ENCODE data around the gene SLC9C1. TPM values are rescaled to one million over a fixed set of nuclear protein-coding genes. Genes with fewer than 3 reads are reported as not detected.
A peak's percentile ranks its signal among the peaks of the same experiment; 100 is the strongest.

Gene SLC9C1
- polyA plus RNA-seq, 1 donor from 2014 or later, result not detected

DNA sequence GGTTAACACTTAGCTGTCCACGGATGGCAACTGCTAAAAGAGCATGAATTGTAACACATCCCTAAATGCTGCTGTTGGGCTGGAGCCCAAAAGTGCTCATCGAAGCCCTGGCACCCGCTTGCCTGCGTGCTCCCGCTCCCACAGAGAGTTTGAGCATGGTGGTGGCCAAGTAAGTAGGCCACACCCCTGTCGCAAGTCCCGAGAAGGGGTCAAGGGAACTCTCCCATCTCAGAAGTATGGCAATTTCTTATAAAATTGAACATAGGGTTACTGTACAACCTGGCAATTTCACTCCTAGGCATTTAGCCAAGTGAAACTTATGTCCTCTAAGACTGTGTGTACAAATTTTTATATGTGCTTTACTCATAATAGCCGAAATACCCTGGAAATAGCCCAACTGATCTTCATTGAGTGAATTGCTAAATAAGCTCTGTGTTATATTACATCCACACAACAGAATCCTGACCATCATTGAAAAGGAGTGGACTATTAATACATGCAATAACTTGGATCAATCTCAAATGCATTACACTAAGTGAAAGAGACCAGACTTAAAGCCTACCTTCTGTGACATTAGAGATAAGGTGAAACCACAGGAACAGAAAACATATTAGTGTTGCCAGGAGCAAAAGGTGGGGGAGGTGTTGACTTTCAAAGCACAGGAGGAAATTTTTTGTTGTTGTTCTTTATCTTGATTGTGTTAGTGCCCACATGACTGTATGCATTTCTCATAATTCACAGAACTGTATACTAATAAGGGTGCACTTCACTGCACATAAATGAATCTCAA is 159.5 kb downstream of the SLC9C1 start:
- peaks cover 50 to 64% (median 50%) of the 10 kb centered on the region in 3 donors for H3K4me1 Mint-ChIP-seq
- peak overlapping the region in 2 of 4 donors; percentile 50 to 94 for H3K4me3 Mint-ChIP-seq
- no peaks in the 10 kb centered on the region for H3K9me3 Mint-ChIP-seq
- no peaks in the 10 kb centered on the region for H3K36me3 Mint-ChIP-seq
- no peaks in the 10 kb centered on the region for H3K27me3 Mint-ChIP-seq
- H3K27ac Mint-ChIP-seq, result peak overlapping the region; percentile 88 to 97 (median 94)

GRCh38 chr3:112133626-112134334 is 160.2 kb downstream of the SLC9C1 start:
- Mint-ChIP-seq H3K4me3 (peak overlapping the region; percentile 90 to 98 (median 95)), H3K27me3 (no peaks in the 10 kb centered on the region), H3K36me3 (no peaks in the 10 kb centered on the region), H3K27ac (peak overlapping the region; percentile 88 to 97 (median 94)), H3K9me3 (no peaks in the 10 kb centered on the region), H3K4me1 (peaks cover 55 to 71% (median 57%) of the 10 kb centered on the region in 3 donors)

DNA sequence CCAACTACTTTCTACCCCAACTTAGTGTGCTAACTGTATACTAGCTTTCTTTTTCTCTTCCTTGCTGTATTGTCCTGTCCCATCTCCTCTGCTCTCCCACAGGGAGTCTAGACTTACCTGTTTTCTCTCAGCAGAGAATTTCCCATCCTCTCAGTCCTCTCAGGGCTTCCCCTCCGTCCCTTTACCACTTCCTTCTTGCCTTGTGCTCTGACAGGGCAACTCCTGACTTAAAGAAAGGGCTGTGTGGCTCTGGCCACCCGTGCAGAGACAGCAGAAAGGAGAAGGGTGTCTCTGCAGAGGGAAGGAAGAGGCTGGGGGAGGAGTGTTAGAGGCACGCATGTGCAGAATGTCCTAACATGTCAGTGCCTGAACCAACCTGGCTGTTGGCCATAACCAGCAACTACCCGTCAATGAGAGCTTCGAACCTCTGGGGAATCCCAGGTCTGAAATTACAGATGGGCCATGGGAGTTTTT is 161.0 kb downstream of the SLC9C1 start, which contains the start of gene GCSAM:
GCSAM (minus strand) TSS at position 274 of the 474 bp plus-strand sequence; CDS start at position 146, 128 bp downstream.
- H3K4me3 Mint-ChIP-seq, result peak within 1 kb of the TSS; percentile 90 to 98 (median 95)
- H3K4me1 Mint-ChIP-seq, result peaks cover 59 to 79% (median 64%) of the 10 kb centered on the region in 3 donors
- no peaks in the 10 kb centered on the region for H3K27me3 Mint-ChIP-seq
- no peaks in the 10 kb centered on the region for H3K9me3 Mint-ChIP-seq
- peak within 1 kb of the TSS; percentile 88 to 97 (median 94) for H3K27ac Mint-ChIP-seq
- H3K36me3 Mint-ChIP-seq, result no peaks in the 10 kb centered on the region

DNA sequence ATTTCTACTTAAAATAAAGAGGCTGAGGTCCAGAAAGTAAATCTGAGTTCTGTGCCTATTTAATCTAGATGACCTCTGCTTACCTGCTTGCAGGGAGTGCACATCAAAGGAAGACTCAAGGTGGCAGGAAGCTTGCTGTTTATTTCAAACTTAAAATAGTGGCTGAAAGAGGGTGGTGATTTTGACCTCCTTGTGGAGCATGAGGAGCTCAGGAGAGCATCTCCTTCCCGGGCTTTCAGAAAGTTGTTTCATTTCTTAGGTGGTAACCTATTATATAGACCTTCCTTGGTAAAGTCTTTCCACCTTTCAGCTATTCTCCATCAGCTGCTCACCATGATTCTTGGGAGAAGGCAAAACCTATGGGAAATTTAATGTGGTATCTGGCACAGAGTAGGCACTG is 161.5 kb downstream of the SLC9C1 start:
- no peaks in the 10 kb centered on the region for H3K9me3 Mint-ChIP-seq
- H3K4me3 Mint-ChIP-seq, result peak overlapping the region; percentile 90 to 98 (median 95)
- no peaks in the 10 kb centered on the region for H3K27me3 Mint-ChIP-seq
- H3K27ac Mint-ChIP-seq, result peak overlapping the region; percentile 88 to 97 (median 94)
- no peaks in the 10 kb centered on the region for H3K36me3 Mint-ChIP-seq
- H3K4me1 Mint-ChIP-seq, result peaks cover 59 to 83% (median 69%) of the 10 kb centered on the region in 3 donors

DNA sequence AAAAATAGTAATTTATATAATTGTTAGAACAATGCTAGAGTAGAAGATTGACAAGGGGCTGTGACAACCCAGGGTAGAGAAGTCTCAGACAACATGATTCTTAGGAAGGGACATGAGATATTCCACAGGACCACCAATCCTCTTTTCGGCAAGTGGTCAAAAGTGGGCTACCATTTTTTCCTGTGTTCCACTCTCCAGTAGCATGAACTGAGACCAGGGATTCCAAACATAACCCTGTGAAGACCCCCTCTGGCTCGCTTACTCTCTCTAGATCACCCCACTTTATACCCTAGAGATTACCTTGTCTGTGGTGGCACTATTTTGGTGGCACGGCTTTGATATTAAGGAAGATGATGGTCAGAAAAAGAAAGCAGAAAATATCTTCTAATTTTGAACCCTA is 161.9 kb downstream of the SLC9C1 start:
- Mint-ChIP-seq H3K9me3 (no peaks in the 10 kb centered on the region), H3K4me1 (peaks cover 59 to 84% (median 69%) of the 10 kb centered on the region in 3 donors), H3K27me3 (no peaks in the 10 kb centered on the region), H3K36me3 (no peaks in the 10 kb centered on the region), H3K4me3 (peak overlapping the region; percentile 90 to 98 (median 95)), H3K27ac (peak overlapping the region; percentile 88 to 97 (median 94))

- Mint-ChIP-seq H3K36me3 (no peaks in the 10 kb centered on the region), H3K4me1 (peaks cover 51 to 85% (median 67%) of the 10 kb centered on the region in 3 donors), H3K4me3 (peak overlapping the region in 3 of 4 donors; percentile 39 to 87 (median 72)), H3K9me3 (no peaks in the 10 kb centered on the region), H3K27me3 (no peaks in the 10 kb centered on the region), H3K27ac (peak overlapping the region; percentile 28 to 97 (median 87))
Observed at GRCh38 chr3:112131111-112131510, 162.9 kb downstream of the SLC9C1 start.

- H3K27me3 Mint-ChIP-seq, result no peaks in the 10 kb centered on the region
- no peaks in the 10 kb centered on the region for H3K9me3 Mint-ChIP-seq
- peak overlapping the region; percentile 39 to 82 (median 56) for H3K4me3 Mint-ChIP-seq
- peak overlapping the region; percentile 70 to 99 (median 97) for H3K27ac Mint-ChIP-seq
- no peaks in the 10 kb centered on the region for H3K36me3 Mint-ChIP-seq
- peaks cover 50 to 81% (median 64%) of the 10 kb centered on the region in 3 donors for H3K4me1 Mint-ChIP-seq
Observed at GRCh38 chr3:112130638-112130993, 163.4 kb downstream of the SLC9C1 start.

DNA sequence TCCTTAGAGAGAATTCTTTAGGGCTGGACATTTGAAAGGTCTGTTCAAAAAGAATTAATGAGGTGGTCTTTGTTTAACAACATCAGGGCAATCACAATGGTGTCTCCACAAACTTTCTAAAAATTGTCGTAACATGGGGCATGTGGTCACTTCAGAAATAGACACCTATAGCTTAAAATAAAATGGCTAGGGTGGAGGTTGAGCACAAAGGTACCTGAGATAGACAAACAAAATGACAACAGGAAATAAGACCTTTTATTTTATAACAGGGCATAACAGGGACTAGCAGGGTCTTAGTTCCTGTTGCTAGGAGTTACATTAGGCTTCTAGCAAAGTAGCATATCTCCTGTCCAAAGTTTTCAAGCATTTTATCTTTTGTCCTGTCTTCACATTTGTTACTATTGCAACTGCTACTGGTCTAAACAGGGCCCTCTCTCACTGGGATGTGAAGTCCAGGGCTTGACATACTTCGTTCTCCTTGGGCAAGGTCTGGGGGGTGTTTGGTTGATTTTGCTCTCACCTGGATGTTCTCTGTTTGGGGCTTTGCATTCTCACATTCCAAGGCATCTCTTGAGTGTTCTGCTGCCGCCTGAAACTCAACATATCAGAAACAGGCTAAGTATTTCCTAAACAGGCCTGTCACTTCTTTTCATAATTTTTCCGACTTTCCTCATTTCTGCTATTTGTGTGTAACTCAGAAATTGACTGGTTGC is 163.9 kb downstream of the SLC9C1 start:
- peaks cover under 1% of the 10 kb centered on the region for H3K36me3 Mint-ChIP-seq
- H3K27me3 Mint-ChIP-seq, result no peaks in the 10 kb centered on the region
- H3K4me1 Mint-ChIP-seq, result peaks cover 50 to 82% (median 66%) of the 10 kb centered on the region in 3 donors
- peak overlapping the region; percentile 39 to 82 (median 56) for H3K4me3 Mint-ChIP-seq
- H3K27ac Mint-ChIP-seq, result peak overlapping the region; percentile 70 to 99 (median 97)
- no peaks in the 10 kb centered on the region for H3K9me3 Mint-ChIP-seq

DNA sequence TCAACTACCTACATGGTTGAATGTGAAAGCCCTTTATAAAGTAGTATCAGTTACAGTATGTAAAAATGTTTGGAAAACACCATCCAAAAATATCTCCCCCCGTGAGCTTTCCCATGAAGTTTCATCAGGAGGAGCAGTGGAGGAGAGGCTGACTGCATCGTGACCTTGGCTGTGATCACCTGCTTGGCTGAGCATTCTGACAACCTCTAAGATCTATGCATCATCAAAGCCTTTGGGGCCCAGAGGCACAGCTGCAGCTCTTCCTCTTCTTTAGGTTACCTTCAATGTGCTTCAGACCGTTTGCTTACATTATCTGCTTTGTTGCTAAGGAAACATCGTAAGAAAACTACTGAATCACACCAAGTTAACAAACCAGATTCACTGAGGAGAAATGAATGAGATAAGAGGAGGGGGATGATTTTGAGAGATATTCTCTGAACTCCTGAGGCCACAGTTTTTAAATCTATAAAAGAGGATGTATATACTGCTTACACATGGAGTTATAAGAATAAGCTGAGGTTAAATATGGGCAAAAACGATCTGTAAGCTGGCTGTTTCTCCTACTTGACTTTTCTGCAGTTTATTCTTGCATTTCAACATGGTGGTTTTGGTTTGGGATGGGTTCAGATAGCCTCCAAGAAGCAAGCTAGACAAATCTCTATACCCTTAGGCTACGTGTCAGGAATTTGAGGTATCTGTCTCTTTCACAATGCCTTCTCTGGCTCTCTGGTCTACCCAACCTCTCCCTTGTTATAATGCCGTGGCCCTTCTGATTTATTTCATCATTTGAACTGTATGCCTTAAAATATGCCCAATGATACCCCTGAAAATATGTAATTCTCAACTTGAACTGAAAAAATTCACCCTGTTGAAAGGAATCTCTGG is 164.9 kb downstream of the SLC9C1 start:
- peak overlapping the region; percentile 39 to 80 (median 46) for H3K4me3 Mint-ChIP-seq

DNA sequence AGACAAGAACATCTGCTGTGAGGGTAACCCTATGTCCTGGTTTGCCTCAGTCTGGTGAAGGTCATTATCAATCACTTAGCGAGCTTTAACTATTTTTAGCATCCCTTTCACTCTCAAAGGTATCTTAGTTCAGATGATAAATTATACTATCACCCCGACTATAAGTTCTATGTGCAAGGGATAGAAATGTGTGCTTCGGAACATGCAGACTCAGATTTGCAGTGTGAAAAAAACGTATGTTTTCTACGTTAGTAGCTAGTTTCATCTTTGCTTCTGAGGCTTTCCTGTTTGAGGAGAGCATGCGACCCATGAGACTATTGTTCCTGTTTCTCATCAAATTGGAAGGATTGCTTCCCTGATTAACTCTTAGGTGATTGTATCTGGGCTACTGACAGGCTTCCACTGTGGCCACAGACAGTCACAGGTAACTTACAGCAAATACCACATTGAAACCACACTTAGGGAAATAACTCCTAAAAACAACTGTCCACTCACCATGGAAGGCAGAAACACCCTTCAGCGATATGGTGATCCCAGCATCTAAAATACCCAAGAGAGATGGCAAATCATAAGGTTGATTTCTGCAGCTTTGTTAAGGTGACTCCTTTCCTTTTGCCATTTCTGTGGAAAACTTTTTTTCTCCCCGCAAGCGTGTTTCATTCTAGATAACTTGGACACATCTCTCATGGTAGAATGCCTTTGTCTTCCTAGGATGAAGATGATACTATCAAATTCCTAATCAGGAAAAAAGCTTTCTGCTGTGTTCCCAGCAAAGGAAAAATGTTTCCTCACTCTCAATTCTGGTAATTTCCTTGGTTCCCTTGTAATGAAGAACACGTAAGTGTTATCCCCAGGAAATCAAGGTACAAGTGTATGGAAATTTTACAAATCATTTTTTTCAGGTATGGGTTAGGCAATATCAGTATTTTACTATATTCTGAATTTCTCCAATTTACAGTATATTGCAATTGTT is 166.2 kb downstream of the SLC9C1 start:
- peaks cover 6% of the 10 kb centered on the region for H3K36me3 Mint-ChIP-seq
- H3K4me3 Mint-ChIP-seq, result peak overlapping the region; percentile 21 to 77 (median 53)
- H3K9me3 Mint-ChIP-seq, result no peaks in the 10 kb centered on the region
- H3K27me3 Mint-ChIP-seq, result no peaks in the 10 kb centered on the region
- H3K27ac Mint-ChIP-seq, result peak overlapping the region; percentile 70 to 99 (median 97)
- peaks cover 42 to 66% (median 53%) of the 10 kb centered on the region in 3 donors for H3K4me1 Mint-ChIP-seq

More for the DNA sequence above, 164.9 kb downstream of the SLC9C1 start:
- Mint-ChIP-seq H3K4me1 (peaks cover 51 to 77% (median 64%) of the 10 kb centered on the region in 3 donors), H3K9me3 (no peaks in the 10 kb centered on the region), H3K27me3 (no peaks in the 10 kb centered on the region), H3K27ac (peak overlapping the region; percentile 70 to 99 (median 97)), H3K36me3 (peaks cover 5% of the 10 kb centered on the region)

DNA sequence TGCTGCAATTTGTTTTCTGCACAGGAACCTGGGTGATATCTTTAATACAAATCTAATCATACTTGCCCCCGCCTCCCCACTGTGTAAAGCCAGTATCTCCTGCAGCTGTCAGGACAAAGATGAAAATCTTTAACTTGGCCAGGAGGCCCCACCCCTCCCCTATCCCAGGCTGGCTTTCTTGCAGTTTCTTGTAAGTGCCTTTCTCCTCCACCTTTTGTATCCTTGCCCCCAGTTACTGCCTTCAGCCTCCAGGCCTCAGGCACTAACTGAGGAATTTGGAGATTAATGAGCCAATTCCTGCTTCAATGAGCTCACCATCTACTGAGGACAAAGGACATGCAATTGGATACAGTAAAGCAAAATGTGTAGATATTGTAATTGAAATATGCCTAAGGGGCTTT is 167.5 kb downstream of the SLC9C1 start:
- Mint-ChIP-seq H3K36me3 (peaks cover 8% of the 10 kb centered on the region), H3K27ac (peak overlapping the region in 2 of 3 donors; percentile 8 to 97), H3K27me3 (no peaks in the 10 kb centered on the region), H3K4me3 (peak overlapping the region in 1 of 4 donors; percentile 83), H3K9me3 (no peaks in the 10 kb centered on the region), H3K4me1 (peaks cover 50 to 66% (median 54%) of the 10 kb centered on the region in 3 donors)

DNA sequence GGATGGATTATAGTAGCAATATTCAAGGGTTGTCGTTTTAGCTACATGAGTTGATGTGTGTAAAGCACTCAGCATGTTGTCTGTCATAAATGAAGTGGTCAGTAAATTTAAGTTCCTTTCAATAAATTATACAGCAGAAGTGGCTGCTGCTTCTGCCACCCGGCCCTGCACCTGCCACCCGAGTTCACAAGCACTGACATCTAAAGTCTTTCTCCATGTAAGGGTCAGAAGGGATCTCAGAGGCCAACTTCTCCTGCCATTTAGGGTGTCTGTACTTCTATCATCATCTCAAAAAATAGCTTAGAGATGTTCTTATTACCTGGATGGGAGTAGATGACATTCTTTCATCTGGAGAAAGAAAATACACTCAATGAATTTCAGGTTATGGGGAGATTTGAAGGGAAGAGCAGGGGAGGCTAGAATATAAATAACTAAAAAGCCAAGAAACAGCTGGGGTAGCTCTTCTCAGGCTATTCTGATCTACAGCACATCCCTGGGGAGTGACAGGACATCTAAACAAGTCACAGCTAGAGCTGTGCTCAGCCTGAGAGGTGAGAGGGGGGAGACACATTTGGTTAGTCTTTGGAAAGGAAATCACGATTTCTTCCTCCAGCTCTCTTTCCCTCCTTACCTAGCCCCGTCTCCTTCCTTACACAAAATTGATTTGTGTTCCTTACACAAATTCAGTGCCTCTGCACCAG is 169.0 kb downstream of the SLC9C1 start:
- H3K9me3 Mint-ChIP-seq, result no peaks in the 10 kb centered on the region
- peaks cover 8% of the 10 kb centered on the region for H3K36me3 Mint-ChIP-seq
- H3K4me3 Mint-ChIP-seq, result no peak overlapping the region
- peaks cover 54 to 65% (median 54%) of the 10 kb centered on the region in 3 donors for H3K4me1 Mint-ChIP-seq
- no peaks in the 10 kb centered on the region for H3K27me3 Mint-ChIP-seq
- H3K27ac Mint-ChIP-seq, result peak overlapping the region in 1 of 3 donors; percentile 97

Data from IgD-negative memory B cell (primary cell).